CD4-positive, alpha-beta T cell treated with Interferon gamma for 1 hour (primary cell): ENCODE results near the gene PIM3.

Source experiments
- DNase-seq: peaks from one replicate; pipeline ENCODE4 v3.0.0-alpha.2; 2020

PIM3 gene

DNA sequence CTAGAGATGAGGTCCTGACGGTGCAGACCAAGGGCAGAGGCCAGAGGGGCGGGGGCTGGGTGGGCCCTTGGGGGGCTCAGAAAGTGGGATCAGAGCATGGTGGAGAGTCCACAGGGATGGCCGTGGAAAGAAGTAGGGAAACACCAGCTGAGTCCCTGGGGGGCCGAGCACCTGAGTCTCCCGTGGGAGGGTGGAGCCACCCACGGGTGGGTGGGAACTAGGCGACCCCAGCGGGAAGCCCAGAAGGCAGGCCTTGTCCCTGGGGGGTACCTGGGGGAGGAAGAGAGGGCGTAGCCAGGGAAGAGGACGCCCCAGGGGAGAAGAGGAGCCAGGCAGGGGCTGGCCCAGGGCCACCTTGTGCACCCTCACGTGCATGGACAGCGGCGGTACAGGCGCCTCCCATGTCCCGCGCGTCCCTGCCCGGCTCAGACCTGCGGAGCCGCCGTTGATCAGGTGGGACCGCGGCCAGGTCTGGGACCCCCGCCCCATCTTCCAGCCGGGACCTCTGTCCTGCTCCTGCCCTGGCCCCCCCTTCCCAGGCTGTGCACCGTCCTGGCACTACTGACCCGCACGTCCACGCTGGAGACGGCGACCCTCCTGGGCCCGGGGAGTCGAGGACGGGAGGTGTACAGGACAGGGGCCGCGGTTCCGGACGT, 31.9 kb upstream of the PIM3 start:
- DNase-seq = no peak

DNA sequence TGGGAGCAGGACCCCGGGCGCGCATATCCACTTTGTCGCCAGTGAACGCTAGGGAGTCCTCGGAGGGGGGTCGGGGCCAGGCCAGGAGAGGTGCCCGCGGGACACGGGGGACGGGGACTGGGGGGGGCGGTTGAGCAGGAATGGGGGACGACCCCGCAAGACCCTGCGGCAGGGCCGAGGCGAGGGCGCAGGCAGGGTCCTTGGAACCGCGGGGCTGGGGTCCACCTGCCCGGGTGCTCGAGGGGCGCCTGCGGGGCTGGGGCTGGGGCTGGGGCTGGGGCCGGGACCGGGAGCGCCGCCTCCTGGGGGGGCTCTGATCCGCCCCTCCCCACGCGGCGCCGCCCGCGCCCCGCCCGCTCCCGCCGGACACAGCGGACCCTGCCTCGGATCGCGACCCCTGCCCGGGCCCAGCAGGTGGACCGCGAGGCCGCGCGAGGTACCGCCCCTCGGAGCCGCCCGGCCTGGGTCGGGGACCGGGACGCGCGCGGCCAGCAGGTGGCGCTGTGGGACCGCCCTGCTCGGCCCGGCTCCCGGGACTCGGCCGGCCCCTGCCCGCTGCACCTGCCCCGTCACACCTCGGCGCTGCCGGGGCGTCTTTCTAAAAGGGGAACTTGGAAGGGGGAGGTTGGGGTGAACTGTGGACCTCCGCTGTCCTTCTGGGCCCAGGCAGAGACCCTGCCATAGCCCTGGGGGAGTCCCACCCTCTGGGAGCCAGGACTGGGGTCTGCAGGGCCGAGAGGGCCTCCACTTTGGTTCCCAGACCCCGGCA, 31.2 kb upstream of the PIM3 start:
- DNase-seq = peak; percentile 79

DNA sequence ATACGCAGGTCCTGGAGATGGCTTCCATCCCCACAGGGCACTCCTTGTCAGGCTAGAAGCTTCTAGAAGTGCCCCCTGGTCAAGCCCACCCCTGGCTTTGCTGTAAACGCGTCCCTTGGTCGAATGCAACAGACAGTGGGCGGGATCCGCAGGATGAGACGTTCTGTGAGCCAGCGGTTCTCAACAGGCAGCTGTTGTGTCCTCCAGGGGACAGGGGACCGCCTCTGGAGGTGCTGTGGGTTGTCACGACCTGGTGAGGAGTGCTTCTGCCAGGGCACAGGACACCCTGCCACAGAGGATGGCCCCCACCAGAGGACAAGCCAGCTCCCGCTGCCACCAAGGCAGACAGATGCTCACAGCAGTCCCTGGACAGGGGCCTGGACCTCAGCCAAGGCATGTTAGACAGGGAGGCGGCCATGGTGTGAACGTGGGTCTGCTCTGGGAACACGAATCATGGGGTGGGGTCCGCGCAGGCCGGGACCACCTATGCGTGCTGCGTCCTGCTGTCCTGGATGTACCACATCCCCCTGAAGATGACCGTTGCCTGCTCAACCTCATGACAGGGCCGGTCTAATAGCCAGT, 30.5 kb upstream of the PIM3 start:
- no peak for DNase-seq

DNA sequence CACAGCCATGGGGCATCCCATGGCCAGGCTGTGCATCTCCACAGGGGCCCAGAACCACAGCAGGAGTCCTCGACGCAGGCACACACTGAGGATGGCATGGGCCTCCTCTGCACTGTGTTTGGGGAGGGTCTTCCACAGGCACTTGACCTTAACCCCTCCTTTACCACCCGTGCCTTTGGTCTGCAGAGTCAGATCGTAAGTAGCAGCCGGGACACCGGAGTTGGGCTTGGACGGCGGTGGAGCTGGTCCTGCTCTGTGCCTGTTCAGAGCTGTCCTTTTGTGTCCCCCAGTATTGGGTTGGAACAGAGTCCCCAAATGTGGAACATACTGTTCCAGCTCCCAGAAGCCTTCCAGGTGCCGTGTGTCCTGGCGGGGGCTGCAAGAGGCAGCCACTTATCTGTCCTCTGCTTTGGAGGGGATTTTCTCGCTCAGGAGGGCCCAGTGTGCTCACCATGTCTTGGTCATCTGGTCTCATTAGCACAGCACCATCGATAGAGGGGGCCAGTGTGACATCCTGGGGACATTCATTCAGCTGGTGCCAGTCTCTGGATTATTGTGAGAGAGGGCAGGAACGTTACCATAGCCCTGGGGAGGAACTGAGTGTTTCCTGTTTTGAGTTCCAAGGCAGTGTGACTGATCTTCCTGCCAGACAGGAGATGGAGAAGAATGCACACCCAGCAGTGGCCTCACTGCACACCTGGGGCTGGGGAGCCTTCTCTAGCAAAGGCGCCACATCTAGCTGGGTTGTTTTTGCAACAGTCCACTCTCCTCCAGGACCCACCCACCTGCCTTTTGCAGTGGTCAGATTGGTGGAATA, 29.8 kb upstream of the PIM3 start:
- DNase-seq = peak; percentile 80

DNA sequence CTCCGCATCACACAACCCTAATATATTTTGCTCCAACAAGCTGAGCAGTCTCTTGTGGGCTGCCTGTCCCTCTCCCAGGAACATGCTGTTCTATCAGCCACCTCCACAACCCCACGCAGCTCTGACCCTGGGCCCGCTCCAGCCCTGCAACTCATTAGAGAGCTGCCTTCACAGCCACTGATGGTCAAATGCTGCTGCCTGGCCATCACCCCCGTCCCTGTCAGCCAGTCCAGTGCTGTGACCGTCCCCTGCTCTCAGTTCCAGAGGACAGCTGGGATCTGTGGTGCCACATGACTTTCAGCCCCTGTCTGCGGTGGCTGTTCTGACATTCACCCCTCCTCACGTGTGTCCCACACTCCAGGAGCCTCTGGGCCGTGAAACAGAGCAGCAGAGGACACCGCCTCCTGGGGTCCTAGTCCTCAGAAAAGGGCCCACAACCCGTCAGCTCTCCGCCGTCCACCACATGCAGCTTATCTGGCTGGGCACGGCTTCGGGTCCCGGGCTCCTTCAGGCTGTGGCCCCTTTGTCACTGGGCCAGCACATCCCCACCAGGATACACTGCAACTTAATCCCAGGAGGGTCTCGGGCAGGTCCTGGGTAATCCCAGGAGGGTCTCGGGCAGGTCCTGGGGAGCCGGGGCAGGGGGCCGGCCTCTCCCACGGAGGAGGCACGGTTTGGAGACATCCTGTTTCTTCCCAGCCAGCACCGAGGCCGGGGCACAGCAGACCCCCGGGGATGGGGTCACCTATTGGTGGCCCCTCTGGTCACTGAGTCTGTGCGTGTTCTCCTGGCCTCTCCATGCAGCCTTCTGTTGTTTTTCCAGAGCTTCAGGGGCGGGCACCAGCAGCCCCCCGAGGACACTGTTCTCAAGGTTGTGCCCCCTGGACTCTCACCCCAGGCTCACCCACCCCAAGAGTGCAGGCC, 27.1 kb upstream of the PIM3 start:
- DNase-seq = no peak

DNA sequence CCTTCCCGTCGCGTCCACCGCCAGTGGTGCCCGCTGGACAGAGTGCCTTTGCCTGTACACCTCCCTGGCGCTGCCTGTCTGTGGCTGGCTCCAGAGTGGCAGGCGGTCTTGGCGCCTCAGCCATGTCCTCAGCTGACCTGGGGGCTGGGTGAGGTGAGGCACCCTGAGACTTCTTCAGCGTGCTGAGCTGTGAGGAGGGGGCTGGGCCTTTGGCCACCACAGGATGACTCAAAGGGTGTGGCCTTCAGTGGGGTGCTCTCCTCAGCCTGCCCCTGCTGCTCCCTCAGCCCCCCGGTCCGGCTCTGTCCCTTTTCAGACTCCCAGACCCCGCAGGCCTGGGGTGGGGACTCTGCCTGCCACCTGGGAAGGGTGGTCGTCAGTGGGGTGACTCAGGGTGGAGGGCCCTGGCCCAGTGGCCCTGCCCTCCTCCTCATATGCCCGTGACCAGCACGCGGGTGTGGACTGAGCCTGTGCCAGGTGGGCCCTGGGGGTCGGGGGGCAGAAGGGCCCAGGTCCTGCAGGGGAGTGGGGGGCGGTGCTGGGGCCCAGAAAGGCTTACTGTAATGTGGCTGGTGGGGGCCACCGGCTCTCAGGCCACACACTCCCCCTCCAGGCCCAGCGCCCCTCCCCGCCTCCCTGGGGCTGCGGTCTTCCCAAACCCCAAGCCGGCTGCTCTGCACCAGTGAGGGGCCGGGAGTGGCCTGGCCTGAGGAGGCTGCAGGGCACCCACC, 26.2 kb upstream of the PIM3 start:
- peak; percentile 78 for DNase-seq

DNA sequence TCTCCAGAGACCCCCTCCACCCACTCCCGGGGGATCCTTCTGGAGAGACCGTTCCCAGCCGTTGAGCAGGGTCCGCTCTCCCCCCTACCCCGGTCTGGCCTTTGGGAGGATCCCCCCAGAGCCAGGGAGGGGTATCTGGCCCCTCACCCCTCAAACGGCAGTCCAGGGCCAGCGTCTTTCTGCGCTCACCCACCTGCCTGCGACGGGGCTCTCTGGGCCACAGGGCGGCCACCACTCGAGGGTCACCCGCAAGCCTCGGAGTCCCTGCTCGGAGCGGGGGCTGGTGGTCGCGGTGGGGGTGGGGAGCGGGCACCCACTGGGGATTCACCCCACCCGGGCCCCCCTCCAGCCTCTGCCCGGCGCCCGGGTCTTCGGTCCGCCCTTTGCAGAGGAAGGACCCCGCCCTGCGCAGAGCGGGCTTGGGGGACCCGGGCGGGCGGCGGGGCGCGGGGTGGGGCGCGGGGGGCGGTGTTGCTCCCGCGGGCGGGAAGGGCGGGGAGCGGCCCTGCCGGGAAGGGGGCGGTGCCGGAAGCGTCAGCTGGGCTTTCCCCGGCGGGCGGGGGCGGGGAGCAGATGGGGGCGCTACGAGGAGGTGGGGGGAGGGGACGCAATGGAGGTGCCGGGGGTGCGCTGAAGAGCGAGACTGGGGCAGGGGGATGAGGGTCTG, 25.5 kb upstream of the PIM3 start:
- DNase-seq = peak; percentile 91

DNA sequence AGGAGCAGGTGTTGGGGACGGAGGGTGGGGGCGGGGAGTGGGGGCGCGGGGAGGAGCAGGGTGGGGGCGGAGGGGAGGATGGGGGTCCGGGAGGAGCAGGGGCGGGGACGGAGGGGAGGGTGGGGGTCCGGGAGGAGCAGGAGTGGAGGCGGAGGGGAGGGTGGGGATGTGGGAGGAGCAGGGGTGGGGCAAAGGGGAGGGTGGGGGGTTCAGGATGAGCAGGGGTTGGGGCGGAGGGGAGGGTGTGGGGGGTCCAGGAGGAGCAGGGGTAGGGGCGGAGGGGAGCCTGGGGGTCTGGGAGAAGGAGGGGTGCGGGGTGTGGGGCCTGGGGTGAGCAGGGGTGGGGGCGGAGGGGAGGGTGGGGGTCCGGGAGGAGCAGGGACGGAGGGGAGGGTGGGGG, 25.0 kb upstream of the PIM3 start:
- no peak for DNase-seq

DNA sequence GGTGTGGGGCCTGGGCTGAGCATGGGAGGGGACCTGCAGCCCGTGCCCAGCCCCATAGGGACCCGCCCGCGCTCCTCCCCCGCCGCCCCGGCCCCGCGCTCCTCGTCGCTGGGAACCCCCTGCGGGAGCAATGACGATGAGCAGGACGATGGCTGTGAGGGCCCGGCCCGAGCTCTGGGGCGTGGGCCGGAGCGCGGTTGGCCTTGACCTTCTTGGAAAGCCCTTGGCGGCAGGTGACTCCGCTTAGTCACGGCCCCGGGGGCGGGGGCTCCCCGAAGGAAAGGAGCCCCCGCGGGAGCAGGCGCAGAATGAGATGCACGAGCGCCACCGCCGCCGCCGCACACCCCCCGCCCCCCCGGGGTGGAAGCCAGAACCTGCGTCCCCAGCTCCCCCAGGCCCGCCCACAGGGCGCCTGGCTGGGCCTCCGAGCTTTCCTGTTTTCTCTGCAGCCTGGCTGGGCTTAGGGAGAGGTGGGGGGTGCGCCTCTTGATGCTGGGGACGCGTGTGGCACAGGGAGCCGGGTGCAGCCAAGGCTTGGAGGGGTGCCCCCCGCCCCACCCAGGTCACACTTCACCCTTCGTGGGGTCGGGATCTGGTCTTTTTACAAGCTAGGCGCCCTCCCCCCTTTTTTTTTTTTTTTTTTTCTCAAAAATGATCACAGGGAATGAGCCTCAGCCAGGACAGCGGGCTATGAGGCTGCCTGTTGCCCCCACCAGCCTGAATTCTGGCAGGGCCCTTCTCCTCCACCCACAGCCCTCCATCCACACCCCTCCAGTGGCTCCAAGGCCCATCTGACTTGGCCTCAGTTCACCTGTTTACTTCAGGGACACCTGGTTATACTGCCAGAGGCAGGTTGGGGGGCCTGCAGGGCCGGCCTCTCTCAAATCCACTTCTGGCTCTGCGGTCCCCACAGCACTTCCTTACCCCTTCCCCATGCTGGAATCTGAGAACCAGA, 24.3 kb upstream of the PIM3 start:
- peak; percentile 96 for DNase-seq

DNA sequence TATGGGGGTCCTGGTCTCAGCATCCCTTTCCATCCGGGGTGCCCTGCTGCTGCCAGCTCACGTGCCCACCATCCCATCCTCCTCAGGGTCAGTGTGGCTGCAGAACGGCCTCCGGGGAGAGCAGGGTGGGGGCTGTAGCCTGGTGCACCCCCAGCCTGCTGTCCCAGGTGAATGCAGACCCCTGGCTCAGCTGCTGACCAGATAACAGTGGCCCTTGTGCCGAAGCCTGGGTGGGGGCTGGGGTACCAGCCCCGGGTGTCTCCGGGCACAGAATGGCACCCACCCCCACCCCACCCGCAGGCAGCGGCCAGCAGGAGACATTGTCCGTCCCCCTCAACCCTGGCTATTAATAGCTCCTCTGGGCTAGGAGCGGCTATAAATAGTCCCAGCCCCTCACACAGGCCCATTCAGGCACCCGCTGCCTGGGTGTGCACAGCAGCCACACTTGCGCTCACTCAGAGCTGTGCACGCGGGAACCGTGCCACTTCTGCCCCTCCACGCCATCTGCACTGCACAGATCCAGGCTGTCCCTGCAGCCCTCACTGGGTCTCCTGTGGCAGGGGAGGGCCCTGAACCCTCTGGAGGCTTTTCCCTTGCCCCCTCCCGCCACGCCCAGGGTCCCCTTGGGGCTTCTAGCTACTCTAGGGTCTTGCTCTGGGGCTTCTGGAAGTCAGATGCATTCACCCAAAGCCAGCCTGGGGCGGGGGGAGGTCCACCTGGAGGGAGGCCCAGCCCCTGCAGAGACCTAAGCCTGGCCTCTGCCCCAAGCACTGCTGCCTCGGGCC, 23.4 kb upstream of the PIM3 start:
- DNase-seq = no peak

DNA sequence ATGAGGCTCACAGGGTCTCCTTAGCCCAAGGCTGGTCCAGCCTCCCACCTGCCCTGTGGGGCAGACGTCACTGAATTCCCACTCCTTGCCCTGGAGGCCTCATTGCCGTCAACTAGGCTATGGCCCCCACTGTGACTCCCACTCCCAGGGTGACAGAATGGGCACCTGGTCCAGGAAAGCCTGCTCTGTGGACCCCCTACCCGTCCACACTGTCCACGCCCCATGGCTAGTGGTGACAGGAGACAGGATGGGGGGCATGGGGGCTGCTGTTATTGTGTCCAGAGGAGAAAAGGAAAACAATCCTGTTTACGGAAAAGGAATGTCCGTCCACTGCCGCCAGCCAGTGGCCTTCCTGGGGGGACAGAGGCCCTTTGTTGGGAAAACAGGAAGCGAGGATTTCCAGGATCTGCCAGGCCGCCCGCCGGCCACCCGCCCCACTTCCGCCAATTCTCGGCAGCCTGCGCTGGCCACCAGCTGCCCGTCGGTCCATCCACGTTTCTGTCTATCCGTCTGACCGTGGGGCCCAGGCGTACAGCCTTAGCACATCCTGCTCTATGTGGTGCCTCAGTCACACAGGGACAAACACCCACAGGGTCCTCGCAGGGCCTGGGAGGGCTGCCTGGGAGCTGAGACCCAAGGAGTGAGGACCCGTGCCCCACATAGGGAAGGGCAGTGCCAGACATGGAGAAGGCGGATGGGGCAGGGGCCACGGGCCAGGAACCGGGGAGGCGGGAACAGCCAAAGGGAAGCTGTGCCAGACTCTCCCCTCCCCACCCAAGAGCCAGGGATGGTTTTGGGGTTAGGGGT, 22.6 kb upstream of the PIM3 start:
- DNase-seq = no peak

DNA sequence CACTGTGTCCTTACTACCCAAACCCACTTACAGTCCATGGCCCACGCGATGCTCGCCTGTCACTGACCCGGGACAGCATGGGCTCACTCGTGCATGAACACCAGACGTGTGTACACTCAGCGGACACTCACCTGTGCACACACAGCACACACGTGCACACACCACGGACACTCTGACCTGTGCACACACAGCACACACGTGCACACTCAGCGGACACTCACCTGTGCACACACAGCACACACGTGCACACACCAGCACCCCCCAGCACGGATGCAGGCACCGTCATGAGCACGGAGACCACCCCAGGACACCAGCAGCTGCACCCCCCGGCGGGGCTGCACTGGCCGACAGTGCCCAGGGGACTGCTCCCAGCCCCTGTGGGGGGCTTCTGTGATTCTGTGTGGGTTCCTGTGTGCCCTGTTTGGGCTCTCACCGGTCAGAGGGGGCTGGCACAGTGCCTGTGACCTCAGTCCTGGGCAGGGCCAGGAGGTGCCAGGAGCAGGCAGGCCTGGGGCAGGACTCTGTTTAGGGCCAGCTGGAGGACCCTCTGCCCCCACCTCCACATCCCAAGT, 21.9 kb upstream of the PIM3 start:
- DNase-seq = no peak

DNA sequence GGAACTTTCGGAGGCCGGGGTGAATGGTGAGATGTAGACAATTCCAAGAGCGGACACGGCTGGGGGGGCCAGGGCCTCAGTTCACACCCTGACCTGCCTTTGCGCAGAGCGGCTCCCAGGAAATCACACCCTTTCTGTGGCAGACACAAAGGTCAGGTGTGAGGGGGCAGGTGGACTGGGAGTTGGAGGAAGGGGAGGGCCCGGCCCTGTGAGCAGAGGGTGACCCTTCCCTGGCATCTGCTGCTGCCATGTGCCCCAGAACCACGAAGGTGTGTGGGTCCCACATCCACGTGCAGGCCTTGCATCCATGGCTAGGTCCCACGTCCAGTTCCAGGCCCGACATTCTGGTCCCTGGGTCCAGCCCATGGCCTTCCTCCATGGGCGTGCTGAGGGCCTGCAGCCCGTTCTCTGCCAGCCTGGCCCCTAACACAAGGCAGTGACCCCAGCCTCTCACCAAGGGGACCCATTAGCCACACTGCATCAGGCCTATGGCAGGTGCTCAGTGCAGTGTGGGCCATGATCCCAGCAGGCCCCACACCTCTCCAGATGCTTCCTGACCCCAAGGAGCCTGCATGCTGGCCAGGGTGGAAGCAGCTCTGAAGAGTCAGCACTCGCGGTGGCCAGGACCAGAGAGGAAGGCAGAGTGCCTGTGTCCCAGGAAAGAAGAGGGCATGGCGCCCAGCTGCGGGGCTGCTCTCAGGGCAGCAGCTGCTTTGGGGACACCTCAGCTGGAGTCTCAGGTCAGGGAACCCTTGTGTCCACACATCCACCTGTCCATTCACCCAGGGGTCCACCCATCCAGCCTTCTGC, 18.9 kb upstream of the PIM3 start:
- no peak for DNase-seq

DNA sequence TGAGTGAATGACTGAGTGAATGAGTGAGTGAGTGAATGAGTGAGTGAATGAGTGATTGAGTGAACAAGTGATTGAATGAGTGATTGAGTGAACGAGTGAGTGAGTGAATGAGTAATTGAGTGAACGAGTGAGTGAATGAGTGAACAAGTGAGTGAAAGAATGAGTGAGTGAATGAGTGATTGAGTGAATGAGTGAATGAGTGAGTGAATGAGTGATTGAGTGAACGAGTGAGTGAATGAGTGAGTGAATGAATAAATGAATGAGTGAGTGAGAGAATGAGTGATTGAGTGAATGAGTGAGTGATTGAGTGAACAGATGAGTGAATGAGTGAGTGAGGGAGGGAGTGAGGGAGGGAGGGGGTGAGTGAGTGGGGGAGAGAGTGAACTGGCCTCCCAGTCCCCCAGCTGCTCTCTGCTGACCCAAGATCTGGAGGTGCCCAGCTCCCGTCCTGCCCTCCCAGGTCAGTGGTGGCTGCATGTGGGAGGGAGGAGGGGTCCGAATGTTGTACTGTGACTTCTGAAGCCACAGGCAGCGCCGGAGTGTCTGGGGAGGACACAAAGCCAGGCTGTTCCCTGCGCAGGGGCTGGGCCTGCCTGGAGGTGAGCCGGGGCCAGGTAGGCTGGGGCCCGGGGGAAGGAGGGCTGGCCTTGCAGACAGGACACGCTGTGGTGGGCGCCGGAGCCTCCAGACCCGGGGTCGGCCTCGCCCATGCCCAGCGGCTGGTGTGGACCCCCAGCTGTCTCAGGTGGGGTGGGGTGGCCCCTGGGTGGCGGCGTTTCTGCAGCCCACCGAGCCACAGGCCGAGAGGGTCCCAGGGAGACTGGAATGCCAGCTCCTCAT, 17.8 kb upstream of the PIM3 start:
- DNase-seq = no peak

DNA sequence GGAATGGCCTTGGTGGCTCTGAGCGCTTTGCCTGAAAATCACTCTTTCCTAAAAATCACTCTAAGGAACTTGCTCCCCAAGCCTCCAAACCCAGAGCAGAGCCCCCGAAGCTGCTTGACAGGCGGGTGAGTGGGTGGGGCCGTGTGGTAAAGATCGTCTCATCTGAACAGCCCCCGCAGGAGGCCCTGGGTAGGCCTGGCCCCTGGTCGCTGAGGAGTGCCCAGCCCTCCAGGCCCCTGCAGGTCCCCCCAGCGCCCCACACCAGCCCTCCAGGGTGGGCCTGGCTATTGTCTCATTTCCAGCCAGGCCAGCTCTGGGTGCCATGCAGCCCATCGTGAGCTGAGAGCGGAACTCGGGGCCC, 17.2 kb upstream of the PIM3 start:
- no peak for DNase-seq
